Mononuclear cell (primary cell): ENCODE data around the gene IGSF3. TPM values are rescaled to one million over a fixed set of nuclear protein-coding genes. Genes with fewer than 3 reads are reported as not detected.

Experiments used
- H3K27me3 ChIP-seq: 2 replicates; pipeline ENCODE4 v1.6.0; 2011; ENCODE audit warnings: low read length, control low read depth; ENCODE audit not compliant: insufficient read depth
- H3K4me1 ChIP-seq: 2 replicates; pipeline ENCODE4 v1.5.1; 2011; ENCODE audit warnings: mild to moderate bottlenecking, low read length, control low read depth; ENCODE audit not compliant: insufficient read depth
- H3K4me3 ChIP-seq: 2 replicates; pipeline ENCODE4 v1.5.1; 2011; ENCODE audit warnings: mild to moderate bottlenecking, low read length, moderate library complexity
- H3K9me3 ChIP-seq: 2 replicates; pipeline ENCODE4 v1.5.1; 2011; ENCODE audit warnings: low read depth, mild to moderate bottlenecking, control low read depth, low read length
- total RNA-seq: library from RNA; depleted of rRNA; stranded (reverse); fragments of >200 nt; gene quantifications from one replicate; pipeline ENCODE4 v1.2.3, GENCODE V29; 2012

Gene IGSF3
- total RNA-seq, 1 donor = 0.21 TPM

DNA sequence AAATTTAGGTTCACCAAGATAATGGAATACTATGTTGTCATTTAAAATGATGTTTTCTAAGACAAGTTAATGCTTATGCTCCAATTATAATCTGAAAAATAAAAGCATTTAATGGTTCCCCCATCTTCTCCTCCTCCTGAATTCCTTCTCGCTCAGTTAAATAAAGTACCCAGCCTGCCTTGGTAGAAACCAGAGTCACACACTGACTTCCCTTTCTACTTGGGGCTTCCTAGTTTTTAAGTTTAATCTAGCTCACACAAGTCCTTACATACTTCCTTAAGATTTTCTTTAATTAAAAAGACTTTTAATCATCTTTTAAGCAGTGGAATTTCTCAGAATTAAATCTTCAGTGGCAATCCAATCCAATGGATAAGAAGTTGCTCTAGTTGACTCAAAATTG lies 129.6 kb downstream of the IGSF3 start:
- no peaks in the 10 kb centered on the region for H3K27me3 ChIP-seq
- H3K9me3 ChIP-seq = no peaks in the 10 kb centered on the region
- no peak overlapping the region for H3K4me3 ChIP-seq
- H3K4me1 ChIP-seq = peaks cover 57% of the 10 kb centered on the region

DNA sequence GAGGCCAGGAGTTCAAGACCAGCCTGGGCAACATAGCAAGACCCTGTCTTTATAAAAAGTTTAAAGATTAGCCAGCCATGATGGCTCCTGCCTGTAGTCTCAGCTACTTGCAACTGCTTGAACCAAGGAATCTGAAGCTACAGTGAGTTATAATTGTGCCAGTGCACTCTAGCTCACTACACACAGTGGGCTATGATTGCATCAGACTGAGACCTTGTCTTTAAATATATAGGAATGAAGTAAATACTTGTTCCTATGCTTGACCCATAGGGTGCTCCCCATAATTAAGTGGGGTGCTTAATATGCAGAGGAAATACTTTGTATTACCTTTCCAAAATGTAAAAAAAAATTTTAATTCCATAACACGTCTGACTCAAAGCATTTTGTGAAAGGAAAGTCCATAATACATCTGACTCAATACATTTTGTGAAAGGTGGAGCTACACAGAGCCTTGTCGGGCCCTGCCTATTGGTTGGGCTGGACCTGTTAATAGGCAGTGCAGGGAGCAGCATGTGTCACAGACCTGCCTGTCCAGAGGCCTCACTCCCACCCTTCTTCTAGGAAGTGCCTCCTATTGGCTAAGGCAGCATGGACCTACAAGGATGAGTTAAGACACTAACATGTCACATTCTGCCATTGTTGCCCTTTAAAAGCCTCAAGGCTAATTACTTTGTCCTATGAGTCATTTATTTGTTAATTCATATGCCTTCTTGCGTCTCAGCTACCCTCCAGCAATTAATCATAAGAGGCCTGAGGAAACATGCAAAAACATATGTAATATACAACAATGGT lies 130.3 kb downstream of the IGSF3 start:
- Histone ChIP-seq H3K4me1 (peaks cover 64% of the 10 kb centered on the region), H3K9me3 (no peaks in the 10 kb centered on the region), H3K27me3 (no peaks in the 10 kb centered on the region), H3K4me3 (no peak overlapping the region)

DNA sequence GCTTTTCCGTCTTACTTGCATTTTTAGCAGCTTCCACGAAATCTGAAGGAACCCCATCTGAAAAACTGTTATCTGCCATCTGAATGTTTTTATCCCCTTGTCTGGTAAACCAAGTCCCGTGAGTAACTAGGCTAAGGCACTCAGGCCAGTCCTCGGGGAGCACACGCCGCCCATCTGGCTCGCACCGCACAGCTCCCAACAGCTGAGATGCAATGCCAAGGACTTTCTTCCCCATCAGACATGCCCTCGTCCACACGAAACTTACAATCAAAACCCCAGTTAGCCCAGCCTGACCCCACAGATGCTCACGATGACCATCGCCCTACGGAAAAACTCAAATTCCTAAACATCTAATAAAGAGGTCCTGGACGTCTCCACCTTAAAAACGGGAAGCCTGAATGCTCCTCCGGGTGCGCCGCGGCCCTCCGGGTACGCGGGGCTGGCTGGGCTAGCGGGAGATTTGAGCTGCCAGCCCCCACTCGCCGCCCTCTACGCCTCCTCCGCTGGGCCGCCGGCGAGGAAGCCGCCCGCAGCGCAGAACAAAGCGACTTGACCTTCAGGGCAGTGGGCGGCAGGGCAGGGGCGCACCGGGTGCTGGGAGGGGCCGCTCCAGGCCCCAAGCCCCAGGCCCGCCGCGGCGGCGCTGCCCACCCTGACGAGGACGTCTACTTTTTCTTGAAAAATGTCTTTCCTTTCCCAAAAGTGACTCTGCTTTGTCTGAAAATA lies 133.4 kb downstream of the IGSF3 start:
- Histone ChIP-seq H3K4me1 (peaks cover 45% of the 10 kb centered on the region), H3K9me3 (no peaks in the 10 kb centered on the region), H3K27me3 (no peaks in the 10 kb centered on the region), H3K4me3 (no peak overlapping the region)

DNA sequence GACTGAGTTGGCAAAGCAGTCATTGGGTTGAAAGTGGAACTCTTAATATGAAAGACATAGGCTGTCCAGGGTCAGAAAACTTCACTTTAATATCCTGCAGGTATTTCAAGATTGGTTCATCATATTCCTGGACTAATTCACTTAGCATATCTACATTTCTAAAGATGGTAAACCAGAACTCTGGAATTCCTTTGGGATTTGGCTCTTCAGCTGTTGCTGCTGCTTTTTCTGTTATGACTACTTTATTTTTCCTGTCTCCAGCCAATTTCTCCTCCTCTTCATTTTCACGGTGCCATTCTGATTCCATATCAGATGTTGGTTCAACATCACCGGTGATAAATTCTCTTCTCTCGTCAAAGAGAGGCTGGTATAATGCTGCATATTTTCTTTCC lies 134.1 kb downstream of the IGSF3 start:
- H3K4me3 ChIP-seq = no peak overlapping the region
- no peaks in the 10 kb centered on the region for H3K9me3 ChIP-seq
- peaks cover 37% of the 10 kb centered on the region for H3K4me1 ChIP-seq
- H3K27me3 ChIP-seq = no peaks in the 10 kb centered on the region

DNA sequence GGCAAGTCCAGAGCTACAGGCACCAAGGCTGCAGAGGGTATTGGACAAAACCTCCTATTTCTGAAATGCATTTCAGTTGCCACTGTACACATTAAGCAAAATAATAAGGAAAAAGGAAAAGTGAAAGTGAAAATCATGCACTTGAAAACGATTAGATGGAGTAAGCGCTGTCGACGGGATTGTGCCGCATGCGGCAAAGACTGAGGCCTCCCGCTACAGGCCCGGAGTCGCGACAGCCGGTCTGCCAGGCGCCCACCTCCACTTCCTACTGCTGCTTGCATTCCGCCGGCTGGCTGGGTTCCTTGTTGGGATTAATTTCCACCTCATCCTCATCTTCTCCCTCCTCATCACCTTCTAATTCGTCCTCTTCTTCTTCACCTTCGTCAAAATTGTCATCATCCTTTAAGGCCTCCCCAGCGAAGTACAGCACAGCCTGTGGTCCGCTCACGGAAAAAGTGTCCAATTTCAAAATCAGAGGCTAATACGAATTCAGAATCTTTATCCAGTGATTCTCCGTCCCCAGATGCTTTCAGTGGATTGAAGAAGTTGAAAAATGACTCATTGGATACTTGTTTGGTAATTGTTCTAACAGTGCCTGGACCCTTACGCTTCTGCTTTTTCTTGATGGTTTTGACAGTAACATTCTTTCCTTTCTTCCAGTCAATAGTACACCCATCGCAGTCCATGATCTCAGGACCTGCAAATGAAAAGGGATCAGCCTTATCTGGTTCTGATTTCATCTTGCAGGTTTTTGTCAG lies 134.7 kb downstream of the IGSF3 start:
- Histone ChIP-seq H3K27me3 (no peaks in the 10 kb centered on the region), H3K9me3 (no peaks in the 10 kb centered on the region), H3K4me3 (no peak overlapping the region), H3K4me1 (peaks cover 31% of the 10 kb centered on the region)

DNA sequence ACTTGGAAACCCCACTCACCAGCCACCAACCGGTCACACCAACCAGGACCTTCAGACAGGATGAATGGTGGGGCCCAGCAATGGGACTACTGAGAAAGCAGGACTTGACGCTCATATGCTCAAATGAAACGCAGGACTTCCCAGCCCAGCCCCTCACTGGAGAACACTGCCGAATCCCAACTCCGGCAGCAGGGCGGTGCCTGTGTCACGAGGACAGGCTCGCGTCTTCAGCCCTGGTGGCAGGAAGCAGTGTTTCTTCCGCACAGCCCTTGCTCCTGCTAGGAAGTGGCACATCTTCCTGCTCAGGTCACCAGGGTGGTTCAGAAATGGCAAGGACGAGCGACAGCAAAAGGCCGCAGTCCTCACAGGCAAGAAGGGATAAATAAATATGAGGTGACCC lies 135.6 kb downstream of the IGSF3 start:
- H3K4me3 ChIP-seq = no peak overlapping the region
- H3K27me3 ChIP-seq = no peaks in the 10 kb centered on the region

DNA sequence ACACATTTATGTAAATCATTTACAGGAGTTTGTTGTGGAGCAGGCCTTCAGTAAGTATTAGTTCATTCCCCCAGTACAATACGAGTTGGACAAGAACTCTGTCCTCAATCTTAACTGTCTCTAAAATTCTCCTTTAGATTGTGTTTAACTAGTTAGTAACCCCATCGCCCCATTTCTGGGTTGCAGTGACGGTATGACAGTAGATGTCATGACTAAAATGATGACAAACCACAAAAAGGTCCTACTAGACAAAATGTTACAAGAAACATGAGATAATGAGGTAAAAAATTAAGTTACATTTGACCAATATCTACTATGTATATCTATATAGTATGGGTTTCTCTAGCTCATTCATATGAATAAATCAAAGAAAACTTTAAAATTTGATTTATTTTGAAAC lies 137.9 kb downstream of the IGSF3 start:
- H3K4me1 ChIP-seq = peaks cover 21% of the 10 kb centered on the region
- no peak overlapping the region for H3K4me3 ChIP-seq
- H3K27me3 ChIP-seq = no peaks in the 10 kb centered on the region
- no peaks in the 10 kb centered on the region for H3K9me3 ChIP-seq

More for the DNA sequence above, 135.6 kb downstream of the IGSF3 start:
- Histone ChIP-seq H3K9me3 (no peaks in the 10 kb centered on the region), H3K4me1 (peaks cover 22% of the 10 kb centered on the region)

DNA sequence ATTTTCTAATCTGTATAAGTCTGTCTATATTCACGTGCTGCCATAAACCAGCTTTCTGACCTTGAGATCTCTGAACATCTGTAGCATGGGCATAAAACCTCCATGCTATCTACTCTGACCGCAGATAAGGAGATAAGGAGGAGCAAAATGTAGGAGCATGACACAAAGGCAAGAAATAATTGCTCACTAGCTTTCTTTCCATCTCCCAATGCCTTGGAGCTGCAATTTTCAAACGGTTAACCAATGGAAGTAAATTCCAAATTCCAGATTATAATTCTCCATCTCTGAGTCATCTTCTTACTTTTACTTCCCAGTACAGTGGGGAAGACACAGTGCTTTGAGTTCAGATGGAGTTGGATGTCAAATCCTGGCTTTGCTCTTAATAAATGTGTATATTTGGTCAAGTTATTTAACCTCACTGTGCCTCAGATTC lies 138.3 kb downstream of the IGSF3 start:
- H3K27me3 ChIP-seq = no peaks in the 10 kb centered on the region
- no peaks in the 10 kb centered on the region for H3K9me3 ChIP-seq
- no peak overlapping the region for H3K4me3 ChIP-seq
- peaks cover 21% of the 10 kb centered on the region for H3K4me1 ChIP-seq

DNA sequence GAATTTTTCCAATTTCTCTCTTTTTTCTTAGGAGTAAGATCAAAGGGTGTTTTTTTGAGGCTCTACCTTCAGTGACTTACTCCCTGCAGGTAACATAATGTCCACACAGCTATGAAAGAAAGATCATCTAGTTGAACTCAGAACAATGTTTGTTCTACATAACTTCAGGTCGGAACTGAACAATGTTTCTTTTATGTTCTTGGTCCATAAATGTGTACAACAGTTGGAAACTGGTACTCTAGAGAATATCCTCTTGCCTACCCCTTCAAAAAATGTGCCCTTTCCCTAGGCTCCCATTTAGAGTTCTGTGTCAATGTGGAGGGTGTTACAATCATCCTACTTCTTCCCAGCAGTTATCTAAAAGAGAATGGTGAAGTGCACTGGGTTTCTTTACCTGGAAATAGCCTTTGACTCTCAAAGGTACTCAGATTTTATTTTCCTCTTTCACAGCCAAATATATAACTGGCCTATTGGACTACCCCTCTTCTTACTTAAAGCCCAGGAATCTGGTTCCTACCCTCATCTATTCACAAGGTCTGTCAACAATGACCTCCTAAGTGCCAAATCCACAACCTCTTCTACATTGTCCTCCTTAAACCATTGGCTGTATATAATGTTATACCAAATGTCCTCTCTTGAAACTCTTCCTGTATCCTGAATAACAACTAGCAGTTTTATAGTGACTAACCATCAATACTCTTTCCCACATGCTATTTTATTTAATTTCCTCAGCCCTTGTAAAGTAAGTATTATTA lies 139.0 kb downstream of the IGSF3 start:
- Histone ChIP-seq H3K9me3 (no peaks in the 10 kb centered on the region), H3K27me3 (no peaks in the 10 kb centered on the region), H3K4me3 (no peak overlapping the region), H3K4me1 (peaks cover 16% of the 10 kb centered on the region)

DNA sequence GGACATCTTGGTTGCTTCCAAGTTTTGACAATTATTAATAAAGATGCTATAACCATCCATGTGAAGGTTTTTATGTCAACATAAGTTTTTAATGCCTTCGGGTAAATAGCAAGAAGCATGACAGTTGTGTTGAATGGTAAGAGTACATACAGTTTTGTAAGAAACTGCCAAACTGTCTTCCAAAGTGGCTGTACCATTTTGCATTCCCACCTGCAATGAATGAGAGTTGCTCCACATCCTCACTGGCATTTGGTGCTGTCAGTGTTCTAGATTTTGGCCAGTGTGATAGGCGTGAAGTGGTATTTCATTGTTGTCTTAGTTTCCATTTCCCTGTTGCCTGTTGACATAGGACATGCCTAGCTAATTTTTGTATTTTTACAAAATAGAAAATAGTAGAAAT lies 142.1 kb downstream of the IGSF3 start:
- Histone ChIP-seq H3K4me1 (no peaks in the 10 kb centered on the region), H3K4me3 (no peak overlapping the region), H3K9me3 (no peaks in the 10 kb centered on the region), H3K27me3 (no peaks in the 10 kb centered on the region)

Other genes starting within 250 kb of the IGSF3 start
- gene CD58, start 96.7 kb downstream of the IGSF3 start, total RNA-seq = 53.7 TPM
- 110 TPM for gene CD2, start 86.7 kb upstream of the IGSF3 start, total RNA-seq
- 0.73 TPM for gene PTGFRN, start 242.2 kb upstream of the IGSF3 start, total RNA-seq